Testis (tissue), 5 donors: Measurements from ENCODE around the gene CT47A1. TPM values are rescaled to one million over a fixed set of nuclear protein-coding genes. Genes with fewer than 3 reads are reported as not detected.
"Not testable (repeated sequence)": the region's sequence is repeated elsewhere in the genome, so short reads cannot be mapped to it uniquely, and the experiment has no call there.

Experiments
- DNase-seq: peaks from one replicate; pipeline ENCODE4 v3.0.0-alpha.2; 2019
- H3K27ac ChIP-seq, 2 donors: fragments of 200-600 bp; sonication (generic); one replicate each; pipeline ENCODE4 v1.5.1; 2019
- H3K27me3 ChIP-seq: fragments of 200-600 bp; sonication (generic); one replicate; pipeline ENCODE4 v1.5.1; 2019
- H3K36me3 ChIP-seq: fragments of 200-600 bp; sonication (generic); one replicate; pipeline ENCODE4 v1.5.1; 2017; ENCODE audit warnings: low read depth; ENCODE audit errors: missing control alignments
- H3K4me1 ChIP-seq: fragments of 200-600 bp; sonication (generic); one replicate; pipeline ENCODE4 v1.5.1; 2019
- H3K4me3 ChIP-seq, 2 donors: fragments of 200-600 bp; sonication (generic); one replicate each; pipeline ENCODE4 v1.5.1; 2017 to 2019
- H3K9me3 ChIP-seq: fragments of 200-600 bp; sonication (generic); one replicate; pipeline ENCODE4 v1.5.1; 2017
- POLR2A ChIP-seq: fragments of 450-650 bp; IDR thresholded peaks from one replicate; pipeline ENCODE4 v1.6.1; 2017; ENCODE audit warnings: antibody characterized with exemption, mild to moderate bottlenecking, moderate library complexity
- WGBS, 2 donors: methylation state at CpG; one replicate each; pipeline ENCODE4 v1.1.5; 2018; 5-methylcytosine and 5-hydroxymethylcytosine counted together
- intact Hi-C: fragments of 100-400 bp; cut with DNase I; formaldehyde crosslinking; loops from one replicate; pipeline ENCODE4 v1.15.1; 2023; ENCODE audit warnings: low total_unique reads
- long read RNA-seq, 2 donors: transcript quantifications; one replicate each; lab custom pipeline, GENCODE V29; 2026
- polyA plus RNA-seq: library from polyadenylated mRNA; stranded (reverse); fragments of 350-450 nt; fragmentation: Illumina TruSeq; extraction: RNeasy Lipid Tissue Mini Kit (QIAGEN cat#74804); gene quantifications from one replicate; pipeline ENCODE4 v1.2.3, GENCODE V29; 2014; ENCODE audit warnings: low read depth, low replicate concordance; ENCODE audit not compliant: insufficient read depth
- total RNA-seq, 2 donors: library from RNA; depleted of rRNA; stranded (reverse); fragments of >200 nt; gene quantifications; one replicate each; pipeline ENCODE4 v1.2.3, GENCODE V29; 2016
- TF ChIP-seq, protein P1 (sequence below), 3 experiments: fragments of 450-650 bp in 2 of 3; fragments of 200-600 bp in 1 of 3; sonication (generic) in 1 of 3; IDR thresholded peaks; one replicate each; pipeline ENCODE4 v1.5.1; 2016 to 2019; ENCODE audit warnings: antibody characterized with exemption in 3 of 3, mild to moderate bottlenecking in 2 of 3, moderate library complexity in 1 of 3

The CT47A1 gene
- 1 to 10 TPM in 1 of 2 donors, not detected in 1; 2.0 TPM for total RNA-seq
- not detected for polyA plus RNA-seq
- long read RNA-seq, donor 1, partial matches to known transcripts, result 0 of 1 reads
- long read RNA-seq, donor 1, other reads (novel, unspliced or antisense), result 0 of 1 reads
- long read RNA-seq, donor 2, result 0 reads

- H3K4me1 ChIP-seq, result not testable (repeated sequence)
Measured at GRCh38 chrX:120985660-120986059, at the start of gene CT47A1. Gene CT47A1, minus strand, starts transcription at chrX:120985760. Its CDS starts 231 bp downstream, at chrX:120985529.

DNA sequence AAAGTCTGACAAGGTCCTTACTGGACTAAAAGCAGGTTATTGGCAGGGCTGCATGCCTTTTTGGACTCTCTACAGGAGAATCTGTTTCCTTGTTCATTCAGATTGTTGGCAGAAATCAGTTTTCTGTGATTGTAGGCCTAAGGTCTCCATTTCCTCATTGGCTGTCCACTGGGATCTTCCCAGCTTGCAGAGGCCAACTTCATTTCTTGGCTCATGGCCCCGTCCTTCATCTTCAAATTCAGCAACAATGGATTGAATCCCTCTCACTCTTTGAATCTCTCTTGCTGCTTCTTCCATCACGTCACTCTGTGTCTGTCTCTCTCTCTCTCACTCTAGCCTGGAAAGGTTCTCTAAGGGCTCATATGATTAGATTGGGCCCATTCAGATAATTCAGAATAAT lies 47.0 kb upstream of the CT47A1 start:
- intact Hi-C loops, result no loop called here
- no peaks in the 10 kb centered on the region for H3K9me3 ChIP-seq

More at GRCh38 chrX:120985660-120986059, at the start of gene CT47A1:
- no CpG with 5 or more reads among the region's 8 CpGs for WGBS, 2 donors
- H3K4me3 ChIP-seq, DNase-seq, H3K9me3 ChIP-seq, intact Hi-C loops, H3K36me3 ChIP-seq, H3K27ac ChIP-seq, H3K27me3 ChIP-seq: not testable (repeated sequence)

DNA sequence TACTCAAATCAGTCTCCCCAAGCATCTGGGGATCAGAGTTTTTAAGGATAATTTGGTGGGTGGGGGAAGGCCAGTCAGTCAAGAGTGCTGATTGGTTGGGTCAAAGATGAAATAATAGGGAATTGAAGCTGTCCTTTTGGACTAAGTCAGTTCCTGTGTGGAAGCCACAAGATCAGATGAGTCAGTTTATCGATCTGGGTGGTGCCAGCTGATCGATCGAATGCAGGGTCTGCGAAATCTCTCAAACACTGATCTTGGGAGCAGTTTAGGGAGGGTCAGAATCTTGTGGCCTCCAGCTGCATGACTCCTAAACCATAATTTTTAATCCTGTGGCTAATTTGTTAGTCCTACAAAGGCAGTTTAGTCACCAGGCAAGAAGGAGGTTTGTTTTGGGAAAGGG lies 44.5 kb upstream of the CT47A1 start:
- no peak for DNase-seq
- 92 to 96% methylated on average over 4 of the region's 4 CpGs for WGBS, 2 donors
- Histone ChIP-seq H3K4me3 (no peak overlapping the region), H3K27me3 (no peaks in the 10 kb centered on the region), H3K27ac (no peak overlapping the region), H3K36me3 (no peaks in the 10 kb centered on the region), H3K4me1 (no peaks in the 10 kb centered on the region), H3K9me3 (no peaks in the 10 kb centered on the region)
- intact Hi-C loops, result no loop called here
- no peak for TF ChIP-seq POLR2A

More for the DNA sequence above, 47.0 kb upstream of the CT47A1 start:
- DNase-seq, result no peak
- no peak overlapping the region for H3K4me3 ChIP-seq
- no peaks in the 10 kb centered on the region for H3K36me3 ChIP-seq
- TF ChIP-seq, protein P1, sequence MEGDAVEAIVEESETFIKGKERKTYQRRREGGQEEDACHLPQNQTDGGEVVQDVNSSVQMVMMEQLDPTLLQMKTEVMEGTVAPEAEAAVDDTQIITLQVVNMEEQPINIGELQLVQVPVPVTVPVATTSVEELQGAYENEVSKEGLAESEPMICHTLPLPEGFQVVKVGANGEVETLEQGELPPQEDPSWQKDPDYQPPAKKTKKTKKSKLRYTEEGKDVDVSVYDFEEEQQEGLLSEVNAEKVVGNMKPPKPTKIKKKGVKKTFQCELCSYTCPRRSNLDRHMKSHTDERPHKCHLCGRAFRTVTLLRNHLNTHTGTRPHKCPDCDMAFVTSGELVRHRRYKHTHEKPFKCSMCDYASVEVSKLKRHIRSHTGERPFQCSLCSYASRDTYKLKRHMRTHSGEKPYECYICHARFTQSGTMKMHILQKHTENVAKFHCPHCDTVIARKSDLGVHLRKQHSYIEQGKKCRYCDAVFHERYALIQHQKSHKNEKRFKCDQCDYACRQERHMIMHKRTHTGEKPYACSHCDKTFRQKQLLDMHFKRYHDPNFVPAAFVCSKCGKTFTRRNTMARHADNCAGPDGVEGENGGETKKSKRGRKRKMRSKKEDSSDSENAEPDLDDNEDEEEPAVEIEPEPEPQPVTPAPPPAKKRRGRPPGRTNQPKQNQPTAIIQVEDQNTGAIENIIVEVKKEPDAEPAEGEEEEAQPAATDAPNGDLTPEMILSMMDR (IDR thresholded peaks at IDR 0.05), result no peak
- TF ChIP-seq POLR2A, result no peak
- 59 to 72% methylated on average over 2 of the region's 2 CpGs for WGBS, 2 donors
- no peak overlapping the region for H3K27ac ChIP-seq
- H3K4me1 ChIP-seq, result no peaks in the 10 kb centered on the region
- no peaks in the 10 kb centered on the region for H3K27me3 ChIP-seq

DNA sequence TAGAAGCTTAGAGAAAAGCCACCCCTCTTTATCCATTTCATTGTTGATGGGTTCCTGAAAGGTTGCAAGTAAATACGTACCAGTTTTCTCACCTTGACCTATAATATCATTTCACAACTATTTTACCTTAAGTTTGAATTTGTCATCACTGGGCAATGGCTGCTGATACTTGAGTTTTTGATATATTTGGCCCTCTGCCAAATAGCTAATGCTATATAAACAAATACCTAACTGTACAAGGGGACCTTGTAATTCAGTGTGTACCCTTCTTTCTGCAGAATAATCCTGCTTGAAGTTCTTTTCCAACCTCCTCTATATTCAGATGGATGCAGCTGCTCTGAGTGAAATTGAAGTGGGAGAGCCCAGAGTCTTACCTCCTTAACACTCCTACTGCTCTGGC lies 42.9 kb upstream of the CT47A1 start:
- intact Hi-C loops, result no loop called here
- Histone ChIP-seq H3K4me3 (no peak overlapping the region), H3K27me3 (no peaks in the 10 kb centered on the region), H3K27ac (no peak overlapping the region), H3K36me3 (no peaks in the 10 kb centered on the region), H3K4me1 (no peaks in the 10 kb centered on the region), H3K9me3 (no peaks in the 10 kb centered on the region)
- TF ChIP-seq, protein P1 (IDR thresholded peaks at IDR 0.05), result no peak
- no peak for TF ChIP-seq POLR2A
- DNase-seq, result no peak
- WGBS, 2 donors, result 82 to 92% methylated on average over 1 of the region's 1 CpG

DNA sequence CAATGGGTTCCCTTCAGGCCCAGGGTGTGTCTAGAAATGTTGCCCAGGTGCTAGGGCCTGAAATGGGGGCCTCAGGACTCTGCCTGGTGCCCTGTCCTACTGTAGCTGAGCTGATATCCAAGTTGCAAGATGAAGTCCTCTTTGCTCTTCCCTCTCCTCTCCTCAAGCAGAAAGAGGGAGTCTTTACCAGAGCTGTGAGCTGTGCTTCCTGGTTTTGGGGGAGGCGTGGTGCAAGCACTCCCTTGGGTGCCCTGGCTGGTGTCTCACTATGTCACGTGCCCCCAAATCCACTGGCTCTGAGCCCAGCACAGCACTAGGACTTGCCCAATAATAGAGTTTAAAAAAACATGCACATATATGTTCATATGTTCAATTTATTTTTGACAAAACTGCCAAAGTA lies 29.3 kb upstream of the CT47A1 start:
- Histone ChIP-seq H3K9me3 (no peaks in the 10 kb centered on the region), H3K4me1 (no peaks in the 10 kb centered on the region), H3K36me3 (no peaks in the 10 kb centered on the region), H3K27me3 (no peaks in the 10 kb centered on the region), H3K27ac (no peak overlapping the region), H3K4me3 (no peak overlapping the region)
- no peak for TF ChIP-seq POLR2A
- TF ChIP-seq, protein P1 (IDR thresholded peaks at IDR 0.05), result no peak
- 90 to 100% methylated on average over 2 of the region's 2 CpGs for WGBS, 2 donors
- DNase-seq, result no peak
- intact Hi-C loops, result no loop called here

DNA sequence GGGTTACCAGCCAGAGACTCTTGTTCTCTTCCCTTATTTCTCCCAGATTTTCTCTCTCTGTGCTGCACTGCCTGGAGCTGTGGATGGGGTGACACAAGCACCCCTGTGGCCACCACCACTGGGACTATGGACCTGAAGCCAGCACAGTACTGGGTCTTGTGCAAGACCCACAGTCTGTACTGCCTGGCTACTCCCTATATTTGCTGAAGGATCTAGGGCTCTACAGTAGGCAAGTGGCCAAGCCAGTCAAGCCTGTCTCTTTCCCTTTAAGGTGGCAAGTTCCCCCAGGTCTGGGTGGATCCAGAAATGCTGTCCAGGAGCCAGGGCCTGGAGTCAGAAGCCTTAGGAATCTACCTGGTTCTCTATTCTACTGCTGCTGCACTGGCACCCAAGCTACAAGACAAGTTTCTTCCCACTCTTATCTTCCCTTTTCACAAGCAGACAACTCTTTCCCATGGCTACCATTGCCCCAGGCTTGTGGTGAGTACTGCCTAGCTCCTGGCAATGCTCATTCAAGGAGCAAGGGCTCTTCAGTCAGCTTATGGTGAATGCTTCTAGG lies 28.4 kb upstream of the CT47A1 start:
- intact Hi-C loops, result no loop called here
- Histone ChIP-seq H3K9me3 (no peaks in the 10 kb centered on the region), H3K27me3 (no peaks in the 10 kb centered on the region), H3K4me1 (no peaks in the 10 kb centered on the region), H3K27ac (no peak overlapping the region), H3K36me3 (no peaks in the 10 kb centered on the region), H3K4me3 (no peak overlapping the region)
- no peak for TF ChIP-seq POLR2A
- TF ChIP-seq, protein P1 (IDR thresholded peaks at IDR 0.05), result no peak
- no peak for DNase-seq
